HCT116 (cell line): ENCODE results near the gene NLRP5.

ENCODE experiments used
- ATF3 ChIP-seq: IDR thresholded peaks from 2 replicates; pipeline ENCODE4 v1.6.1; 2012
- CEBPB ChIP-seq: IDR thresholded peaks from 2 replicates; pipeline ENCODE4 v1.6.1; 2012; ENCODE audit warnings: low read depth
- CTCF ChIP-seq, 3 experiments: fragments of 200-600 bp in 1 of 3; sonication (generic) in 1 of 3; IDR thresholded peaks in 2 of 3; conservative IDR thresholded peaks in 1 of 3; 2 replicates each; pipeline ENCODE4 v1.5.1; 2012 to 2017; ENCODE audit warnings: low read depth in 2 of 3, low read length in 2 of 3, antibody characterized with exemption in 1 of 3, borderline replicate concordance in 1 of 3, control low read depth in 1 of 3, mild to moderate bottlenecking in 1 of 3, mixed read lengths in 1 of 3, mixed run types in 1 of 3, moderate library complexity in 1 of 3; ENCODE audit not compliant: insufficient read depth in 1 of 3
- EZH2phosphoT487 ChIP-seq: fragments of 200-600 bp; IDR thresholded peaks from 2 replicates; pipeline ENCODE4 v1.6.1; 2018; ENCODE audit warnings: antibody characterized with exemption, borderline replicate concordance
- JUND ChIP-seq: IDR thresholded peaks from 2 replicates; pipeline ENCODE4 v1.6.1; 2012
- POLR2A ChIP-seq: IDR thresholded peaks from 2 replicates; pipeline ENCODE4 v1.7.0; 2011; ENCODE audit warnings: borderline replicate concordance; ENCODE audit not compliant: insufficient read depth, insufficient read length; ENCODE audit errors: extremely low read depth
- POLR2AphosphoS5 ChIP-seq: IDR thresholded peaks from 2 replicates; pipeline ENCODE4 v1.6.1; 2011; ENCODE audit warnings: mild to moderate bottlenecking, low read depth, low read length, moderate library complexity
- RAD21 ChIP-seq: IDR thresholded peaks from 2 replicates; pipeline ENCODE4 v1.6.1; 2012; ENCODE audit warnings: low read depth, mild to moderate bottlenecking
- YY1 ChIP-seq: IDR thresholded peaks from 2 replicates; pipeline ENCODE4 v1.6.1; 2011; ENCODE audit warnings: low read length, low read depth, moderate library complexity, mild to moderate bottlenecking; ENCODE audit not compliant: insufficient replicate concordance; ENCODE audit errors: extremely low read depth

GRCh38 chr19:56097306-56097705 lies 110.7 kb downstream of the NLRP5 start:
- TF ChIP-seq CTCF (IDR thresholded peaks at IDR 0.05 in 2 of 3, conservative IDR thresholded peaks at IDR 0.05 in 1 of 3; ENCODE audit: borderline replicate concordance in 1 of 3, insufficient read depth in 1 of 3, low read depth in 2 of 3, low read length in 2 of 3) = no peak
- TF ChIP-seq EZH2phosphoT487 = no peak
- no peak for TF ChIP-seq POLR2A
- TF ChIP-seq JUND = no peak
- no peak for TF ChIP-seq POLR2AphosphoS5
- TF ChIP-seq RAD21 = no peak
- TF ChIP-seq YY1 = no peak
- TF ChIP-seq ATF3 = no peak
- no peak for TF ChIP-seq CEBPB
